Prostate gland (tissue), 2 donors: ENCODE data around the gene ATRAID. TPM values are rescaled to one million over a fixed set of nuclear protein-coding genes. Genes with fewer than 3 reads are reported as not detected.

ENCODE experiments used
- DNase-seq: peaks from one replicate; pipeline ENCODE4 v3.0.0-alpha.2; 2019; ENCODE audit warnings: low spot score
- H3K27ac ChIP-seq, 2 donors: fragments of 200-600 bp; sonication (generic); 2 replicates each; pipeline ENCODE4 v1.5.1; 2017 to 2019
- H3K27me3 ChIP-seq: fragments of 200-600 bp; sonication (generic); replicated peaks from 2 replicates; pipeline ENCODE4 v1.5.1; 2019; ENCODE audit not compliant: insufficient read depth
- H3K36me3 ChIP-seq, 2 donors: fragments of 200-600 bp; sonication (generic); 1 replicate in 1 of 2; 2 replicates in 1 of 2; pipeline versions ENCODE4 v1.5.1 to v1.8.1; 2017 to 2019
- H3K4me1 ChIP-seq: fragments of 200-600 bp; sonication (generic); replicated peaks from 2 replicates; pipeline ENCODE4 v1.5.1; 2019
- H3K4me3 ChIP-seq, 2 donors: fragments of 200-600 bp; sonication (generic); 2 replicates each; pipeline ENCODE4 v1.5.1; 2017 to 2019
- H3K9me3 ChIP-seq: fragments of 200-600 bp; sonication (generic); 2 replicates; pipeline ENCODE4 v1.5.1; 2017
- POLR2A ChIP-seq: fragments of 450-650 bp; IDR thresholded peaks from one replicate; pipeline ENCODE4 v1.6.1; 2016; ENCODE audit warnings: antibody characterized with exemption, mild to moderate bottlenecking
- POLR2AphosphoS5 ChIP-seq: sonication (generic); formaldehyde crosslinking; IDR thresholded peaks from one replicate; pipeline ENCODE4 v1.6.1; 2017; ENCODE audit warnings: antibody characterized with exemption
- WGBS: methylation state at CpG from one replicate; pipeline ENCODE4 v1.1.5; 2018; 5-methylcytosine and 5-hydroxymethylcytosine counted together
- intact Hi-C: fragments of 100-400 bp; cut with DNase I; formaldehyde crosslinking; loops from one replicate; pipeline ENCODE4 v1.14.2; 2022
- total RNA-seq, 2 donors: library from RNA; depleted of rRNA; stranded (reverse); fragments of >200 nt; gene quantifications; one replicate each; pipeline ENCODE4 v1.1.0, GENCODE V29; 2016
- TF ChIP-seq, protein P1 (sequence below), 4 experiments: fragments of 200-600 bp in 2 of 4; fragments of 450-650 bp in 2 of 4; sonication (generic) in 2 of 4; IDR thresholded peaks; 1 replicate in 3 of 4; 2 replicates in 1 of 4; pipeline ENCODE4 v1.5.1; 2016 to 2019; ENCODE audit warnings: antibody characterized with exemption in 4 of 4, mild to moderate bottlenecking in 2 of 4, moderate library complexity in 2 of 4

The ATRAID gene
- total RNA-seq, 2 donors from 2014 or later, result 217 to 222 TPM

DNA sequence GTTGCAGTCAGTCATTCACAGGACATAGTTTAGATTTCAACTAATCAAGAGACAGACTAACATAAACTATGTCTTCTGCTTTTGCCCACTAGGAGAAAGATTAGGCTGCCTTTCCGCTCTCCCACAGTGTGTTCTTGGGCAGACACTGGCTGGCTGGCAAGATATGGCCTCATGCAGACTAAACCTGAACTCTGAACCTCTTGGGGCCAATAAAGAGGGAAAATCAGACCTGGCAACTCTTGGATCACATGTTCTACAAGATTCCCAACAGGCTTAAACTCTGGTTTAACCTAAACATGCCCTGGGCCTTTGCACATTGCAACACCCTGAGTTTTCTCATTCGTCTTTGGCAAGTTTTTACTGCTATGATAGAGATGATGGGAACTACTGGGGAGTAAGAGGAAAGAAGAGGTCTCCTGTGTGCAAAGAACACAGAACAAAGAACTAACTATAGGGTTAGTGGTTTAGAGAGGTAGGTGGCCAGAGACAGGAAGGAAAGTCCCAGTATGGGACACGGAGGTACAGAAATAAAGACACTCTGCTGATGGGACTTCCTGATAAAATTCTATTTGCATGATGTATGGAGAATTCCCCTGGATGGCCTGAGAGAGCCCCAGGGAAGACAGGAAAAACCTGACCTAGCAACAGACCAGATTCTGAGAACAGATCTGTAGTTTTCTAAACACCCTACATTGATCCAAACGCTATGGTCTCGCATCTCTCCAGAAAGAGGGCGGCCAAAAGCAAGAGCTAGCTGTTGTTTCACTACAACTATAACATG is 2.0 kb upstream of the ATRAID start:
- H3K27me3 ChIP-seq, result no peaks in the 10 kb centered on the region
- intact Hi-C loops, result loop anchor here (5.0 to 10.0 kb wide), 2 partner anchors 88 to 165 kb away; partner anchors contain the start of genes ABHD1, EIF2B4 and SNX17
- 70% methylated on average over 6 of the region's 6 CpGs for WGBS
- no peak overlapping the region for H3K27ac ChIP-seq
- H3K4me1 ChIP-seq, result no peaks in the 10 kb centered on the region
- TF ChIP-seq, protein P1, sequence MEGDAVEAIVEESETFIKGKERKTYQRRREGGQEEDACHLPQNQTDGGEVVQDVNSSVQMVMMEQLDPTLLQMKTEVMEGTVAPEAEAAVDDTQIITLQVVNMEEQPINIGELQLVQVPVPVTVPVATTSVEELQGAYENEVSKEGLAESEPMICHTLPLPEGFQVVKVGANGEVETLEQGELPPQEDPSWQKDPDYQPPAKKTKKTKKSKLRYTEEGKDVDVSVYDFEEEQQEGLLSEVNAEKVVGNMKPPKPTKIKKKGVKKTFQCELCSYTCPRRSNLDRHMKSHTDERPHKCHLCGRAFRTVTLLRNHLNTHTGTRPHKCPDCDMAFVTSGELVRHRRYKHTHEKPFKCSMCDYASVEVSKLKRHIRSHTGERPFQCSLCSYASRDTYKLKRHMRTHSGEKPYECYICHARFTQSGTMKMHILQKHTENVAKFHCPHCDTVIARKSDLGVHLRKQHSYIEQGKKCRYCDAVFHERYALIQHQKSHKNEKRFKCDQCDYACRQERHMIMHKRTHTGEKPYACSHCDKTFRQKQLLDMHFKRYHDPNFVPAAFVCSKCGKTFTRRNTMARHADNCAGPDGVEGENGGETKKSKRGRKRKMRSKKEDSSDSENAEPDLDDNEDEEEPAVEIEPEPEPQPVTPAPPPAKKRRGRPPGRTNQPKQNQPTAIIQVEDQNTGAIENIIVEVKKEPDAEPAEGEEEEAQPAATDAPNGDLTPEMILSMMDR (IDR thresholded peaks at IDR 0.05), result no peak
- no peaks in the 10 kb centered on the region for H3K9me3 ChIP-seq
- DNase-seq, result no peak
- no peak overlapping the region for H3K4me3 ChIP-seq
- H3K36me3 ChIP-seq, result peaks cover 7 to 9% of the 10 kb centered on the region in 2 donors

DNA sequence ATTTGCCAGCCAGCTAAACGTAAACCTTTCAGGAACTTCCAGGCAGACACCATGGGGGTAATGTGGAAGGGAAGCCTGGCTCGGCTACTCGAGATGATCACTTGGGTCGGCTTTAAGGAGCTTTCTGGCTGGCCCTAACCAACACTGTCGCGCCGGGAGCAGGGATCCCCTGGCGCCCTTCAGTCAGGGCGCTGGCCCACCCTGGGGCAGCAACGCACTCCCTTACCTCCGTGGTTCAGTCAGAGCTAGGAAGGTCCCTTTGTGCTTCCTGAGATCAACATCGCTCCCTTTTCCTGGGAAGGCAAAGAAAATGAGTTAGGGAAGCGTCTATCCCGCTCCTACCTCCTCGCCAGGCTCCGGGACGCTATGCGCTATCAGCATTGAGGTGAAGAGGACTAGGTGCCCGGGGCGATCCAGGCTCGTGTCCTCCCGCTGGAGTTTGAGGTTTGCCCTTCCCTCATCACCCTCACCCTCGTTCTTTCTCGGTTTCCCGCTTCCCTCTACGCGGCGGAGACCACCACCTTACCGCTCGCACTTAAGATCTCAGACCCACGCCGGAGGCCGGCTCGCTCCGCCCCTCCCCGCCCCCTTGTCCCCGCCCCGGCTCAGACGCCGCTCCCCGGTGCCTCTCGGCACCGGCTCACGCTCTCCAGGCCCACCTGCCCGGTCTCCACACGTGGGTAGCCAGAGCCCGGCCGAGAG is 449 bp upstream of the ATRAID start:
- 3% methylated on average over 41 of the region's 48 CpGs for WGBS
- no peak for DNase-seq
- intact Hi-C loops, result loop anchor here (10.0 kb wide), 1 partner anchor 163 kb away; the partner anchor contains the start of genes EIF2B4 and SNX17

DNA sequence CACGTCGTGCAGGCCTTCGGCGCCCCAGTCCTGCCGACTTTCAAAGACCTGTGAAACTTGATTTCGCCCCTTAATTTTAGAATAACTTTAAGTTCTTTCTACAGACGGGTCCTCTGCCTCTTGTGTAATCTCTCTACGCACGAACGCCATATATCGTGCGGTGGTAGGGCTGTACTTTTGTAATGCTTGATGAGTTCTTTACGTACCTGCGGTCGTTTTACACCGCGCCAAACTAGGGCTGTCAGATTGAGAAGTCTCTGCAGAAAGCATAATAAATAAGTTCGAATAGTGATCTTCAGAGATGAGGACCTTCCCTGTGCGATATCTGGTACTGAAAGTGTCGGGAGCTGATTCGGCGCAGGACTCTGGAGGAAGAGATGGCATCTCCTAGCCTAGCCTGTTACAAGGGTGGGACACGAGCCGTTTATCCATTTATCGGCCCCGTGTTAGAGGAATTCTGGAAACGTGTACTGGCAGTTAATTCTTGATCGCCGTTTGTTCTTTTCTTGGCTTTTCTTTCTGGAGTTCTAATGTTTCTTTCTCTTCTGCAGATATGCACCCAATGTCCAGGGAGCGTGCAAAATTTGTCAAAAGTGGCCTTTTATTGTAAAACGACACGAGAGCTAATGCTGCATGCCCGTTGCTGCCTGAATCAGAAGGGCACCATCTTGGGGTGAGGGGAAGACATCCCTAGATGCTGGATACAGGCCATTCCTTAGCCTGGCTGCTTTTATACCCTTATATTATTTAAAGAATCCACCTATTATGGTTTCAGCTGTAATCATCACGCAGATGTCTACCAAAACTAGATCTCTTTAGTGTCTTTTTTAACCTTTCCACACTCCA is 1.0 kb downstream of the ATRAID start:
- WGBS, result 6% methylated on average over 34 of the region's 34 CpGs
- Histone ChIP-seq H3K27me3 (no peaks in the 10 kb centered on the region), H3K4me1 (peaks cover 3% of the 10 kb centered on the region), H3K36me3 (peaks cover 0 to under 1% of the 10 kb centered on the region in 2 donors), H3K27ac (peak overlapping the region; percentile 94 to 97), H3K4me3 (peak overlapping the region; percentile 71 to 80), H3K9me3 (no peaks in the 10 kb centered on the region)
- no peak for TF ChIP-seq POLR2A
- DNase-seq, result no peak
- intact Hi-C loops, result loop anchor here (10.0 kb wide), 1 partner anchor 162 kb away; the partner anchor contains the start of genes EIF2B4 and SNX17

More for the DNA sequence above, 449 bp upstream of the ATRAID start:
- Histone ChIP-seq H3K27me3 (no peaks in the 10 kb centered on the region), H3K9me3 (no peaks in the 10 kb centered on the region), H3K4me1 (no peaks in the 10 kb centered on the region), H3K36me3 (peaks cover 0 to 5% of the 10 kb centered on the region in 2 donors), H3K27ac (peak overlapping the region; percentile 94 to 97), H3K4me3 (peak overlapping the region; percentile 71 to 80)
- TF ChIP-seq POLR2AphosphoS5, result no peak
- TF ChIP-seq, protein P1 (IDR thresholded peaks at IDR 0.05), result no peak

DNA sequence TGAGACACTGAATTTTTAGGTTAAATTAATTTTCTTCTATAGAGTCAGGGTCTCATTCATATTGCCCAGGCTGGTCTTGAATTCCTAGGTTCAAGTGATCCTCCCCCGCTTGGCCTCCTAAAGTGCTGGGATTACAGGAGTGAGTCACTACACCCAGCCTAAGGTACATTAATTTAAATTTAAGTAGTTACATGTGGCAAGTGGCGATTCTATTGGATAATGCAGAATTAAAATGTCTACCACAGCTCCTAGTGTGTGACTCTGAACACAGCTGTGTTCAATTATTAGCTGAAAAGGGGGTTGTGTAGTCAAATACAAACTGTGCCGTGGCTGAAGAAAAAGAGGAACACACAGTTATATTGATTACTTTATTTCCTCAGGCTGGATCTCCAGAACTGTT is 3.1 kb downstream of the ATRAID start:
- no peak for TF ChIP-seq POLR2A
- TF ChIP-seq POLR2AphosphoS5, result no peak
- TF ChIP-seq, protein P1 (IDR thresholded peaks at IDR 0.05), result no peak
- H3K27ac ChIP-seq, result no peak overlapping the region
- no peaks in the 10 kb centered on the region for H3K9me3 ChIP-seq
- intact Hi-C loops, result loop anchor here (10.0 kb wide), 1 partner anchor 160 kb away; the partner anchor contains the start of genes EIF2B4 and SNX17
- H3K4me3 ChIP-seq, result no peak overlapping the region
- no peaks in the 10 kb centered on the region for H3K36me3 ChIP-seq
- H3K4me1 ChIP-seq, result peaks cover 3% of the 10 kb centered on the region
- H3K27me3 ChIP-seq, result no peaks in the 10 kb centered on the region
- 92% methylated on average over 3 of the region's 3 CpGs for WGBS
- no peak for DNase-seq
